GM21723 (cell line): ENCODE results near the gene CERS6.

Source experiments
- ATAC-seq: cut with Tn5 transposase; IDR thresholded peaks from one replicate; pipeline ENCODE4 v1.9.1; 2021; ENCODE audit warnings: mild to moderate bottlenecking, moderate library complexity; ENCODE audit not compliant: unreplicated experiment

CERS6 gene

DNA sequence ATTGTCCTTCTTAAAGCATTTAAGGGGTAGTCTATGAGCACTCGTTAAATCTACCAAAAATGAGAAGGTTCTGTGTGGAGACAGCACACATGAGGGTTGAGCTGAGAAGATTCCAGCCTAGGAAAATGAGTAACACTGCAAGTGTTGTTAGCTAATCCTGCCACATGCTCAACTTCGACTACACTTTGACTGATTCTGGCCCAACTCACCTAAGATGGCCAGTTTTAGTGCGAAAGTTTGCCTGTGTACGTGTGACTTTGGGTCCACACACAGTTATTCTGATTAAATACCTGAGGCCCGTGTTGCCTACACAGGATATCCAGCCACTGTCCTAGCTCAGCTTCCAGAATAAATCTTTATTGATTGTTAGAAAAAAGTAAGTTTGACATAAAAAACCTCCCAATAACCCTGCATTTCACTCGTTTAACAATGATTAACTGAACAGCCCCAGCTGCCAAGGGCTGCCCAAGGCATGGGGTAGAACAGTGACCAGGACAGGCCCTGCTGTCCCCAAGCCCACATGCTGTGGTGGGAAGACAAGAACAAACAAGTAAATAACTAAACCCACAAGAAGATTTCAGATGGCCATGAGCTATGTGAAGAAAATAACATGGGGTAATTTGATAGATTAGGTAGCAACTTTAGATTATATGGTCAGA, 14.7 kb upstream of the CERS6 start:
- ATAC-seq: no peak

DNA sequence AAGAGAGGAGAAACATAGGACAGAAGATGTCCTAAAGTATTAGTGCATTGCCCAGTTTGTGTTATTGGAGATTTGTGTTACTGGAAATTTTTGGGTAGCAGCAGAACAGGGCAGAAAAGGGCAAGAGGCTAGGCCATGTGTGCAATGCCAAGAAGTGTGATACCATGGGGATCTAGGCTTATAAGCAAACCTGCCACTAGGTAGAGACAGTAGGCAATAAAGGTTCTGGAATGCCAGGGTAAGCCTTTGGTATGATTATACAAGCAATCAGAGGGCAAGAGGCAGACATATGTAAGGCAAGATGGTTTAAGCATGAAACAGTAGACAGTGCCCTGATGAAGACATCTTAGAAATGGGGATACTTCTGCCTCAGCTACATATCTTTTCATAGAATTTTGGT, 12.3 kb upstream of the CERS6 start:
- no peak for ATAC-seq

DNA sequence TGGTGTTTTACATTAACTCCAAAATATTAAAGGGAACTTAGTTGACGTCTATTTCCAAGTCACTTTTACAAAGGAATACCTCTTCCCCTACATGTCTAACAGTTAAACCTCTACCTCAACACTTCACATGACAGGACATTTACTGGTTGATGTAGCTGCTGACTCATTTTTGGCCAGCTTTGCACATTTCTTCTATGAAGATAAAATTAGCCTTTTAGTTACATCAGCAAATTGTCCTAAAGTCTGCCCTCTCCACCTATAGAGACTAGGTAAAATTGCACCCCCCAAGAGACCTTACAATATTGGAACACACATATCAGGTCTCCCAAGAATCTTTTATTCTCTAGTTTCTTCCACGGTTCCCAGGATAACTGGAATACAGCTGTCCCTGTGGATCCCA, 10.1 kb upstream of the CERS6 start:
- no peak for ATAC-seq

DNA sequence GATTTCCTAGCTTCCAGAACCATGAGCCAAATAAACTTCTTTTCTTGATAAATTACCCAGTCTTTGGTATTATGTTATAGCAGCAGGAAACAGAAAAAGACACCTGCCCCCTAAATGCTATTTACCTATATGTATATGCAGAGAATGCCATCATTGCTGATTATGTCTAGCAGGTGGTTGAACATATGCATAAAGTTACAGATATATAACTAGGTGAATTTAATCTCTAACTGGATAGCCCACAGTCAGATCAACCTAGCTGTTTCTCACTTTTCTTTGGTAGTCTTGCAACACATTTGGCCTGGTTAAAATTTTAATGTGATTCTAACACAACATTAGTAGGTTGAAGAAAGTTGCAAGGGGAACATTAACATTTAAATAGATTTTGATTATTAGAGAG, 7.1 kb upstream of the CERS6 start:
- no peak for ATAC-seq

DNA sequence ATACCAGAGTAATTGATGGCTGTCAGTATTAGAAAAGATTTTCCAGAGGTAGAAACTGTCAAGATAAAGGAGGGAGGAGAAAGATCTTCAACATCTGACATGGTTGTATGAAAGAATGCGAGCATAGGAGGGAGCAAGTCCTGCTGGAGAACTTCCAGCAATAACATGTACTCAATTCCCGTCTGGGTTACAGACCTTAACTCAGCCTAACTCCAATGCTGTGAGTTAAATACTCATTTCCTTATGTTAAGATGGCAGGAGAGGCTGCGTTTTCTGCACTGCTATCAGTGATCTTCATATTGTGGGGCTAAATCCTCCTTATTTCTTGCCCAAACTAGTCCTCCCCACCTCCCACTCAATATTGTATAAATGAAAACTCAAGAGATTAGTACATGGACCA, 6.7 kb upstream of the CERS6 start:
- no peak for ATAC-seq

DNA sequence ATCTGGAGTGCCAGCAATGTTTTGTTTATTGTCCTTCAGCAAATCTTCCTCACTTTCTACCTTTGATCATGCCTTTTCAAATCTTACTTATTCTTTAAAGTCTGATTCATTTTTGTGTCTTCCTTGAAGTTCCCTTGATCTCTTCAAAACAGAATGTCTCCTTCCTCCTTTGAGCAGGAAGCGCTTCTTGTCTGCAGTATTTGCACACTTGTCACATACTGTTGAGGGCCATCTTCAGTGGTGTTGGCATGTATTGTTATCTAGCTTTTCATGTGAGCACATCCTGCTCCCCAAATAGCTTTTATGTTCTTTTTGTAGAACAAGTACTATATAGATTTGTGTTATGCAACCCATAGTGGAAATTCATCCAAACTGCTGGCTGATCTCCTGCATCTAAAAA, 5.9 kb upstream of the CERS6 start:
- ATAC-seq: no peak

DNA sequence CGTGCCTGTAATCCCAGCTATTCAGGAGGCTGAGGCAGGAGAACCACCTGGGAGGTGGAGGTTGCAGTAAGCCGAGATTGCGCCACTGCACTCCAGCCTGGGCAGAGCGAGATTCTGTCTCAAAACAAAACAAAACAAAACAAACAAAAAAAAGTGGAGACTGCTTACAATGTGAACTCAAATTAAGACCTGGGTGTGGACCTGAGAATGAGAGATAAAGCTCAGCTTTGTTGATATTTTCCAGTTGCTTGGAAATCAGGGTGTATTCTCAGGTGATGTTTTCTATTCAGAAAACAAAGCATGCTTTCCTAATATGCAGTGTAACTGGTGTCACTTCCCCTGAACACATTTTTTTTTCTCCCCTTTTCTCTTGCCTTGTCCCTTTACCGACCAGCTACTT, 5.3 kb upstream of the CERS6 start:
- no peak for ATAC-seq

DNA sequence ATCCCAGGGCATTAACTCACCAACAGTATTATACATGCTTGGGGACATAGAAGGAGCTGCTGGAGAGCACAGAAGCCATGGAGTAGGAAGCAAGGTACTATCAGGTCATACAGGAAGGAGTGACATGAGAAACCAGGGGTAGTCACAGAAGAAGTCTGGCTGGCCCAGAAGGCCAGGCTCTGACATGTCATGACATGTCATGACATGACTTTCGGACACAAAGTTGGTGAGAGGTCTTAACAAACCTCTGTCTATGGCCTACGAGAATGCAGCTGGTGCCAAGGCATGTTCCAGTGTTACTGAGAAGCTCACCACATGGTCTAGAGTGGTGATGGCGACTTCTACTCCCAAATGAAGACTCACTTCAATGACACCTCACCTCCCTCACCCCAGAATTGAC, 3.3 kb upstream of the CERS6 start:
- no peak for ATAC-seq

DNA sequence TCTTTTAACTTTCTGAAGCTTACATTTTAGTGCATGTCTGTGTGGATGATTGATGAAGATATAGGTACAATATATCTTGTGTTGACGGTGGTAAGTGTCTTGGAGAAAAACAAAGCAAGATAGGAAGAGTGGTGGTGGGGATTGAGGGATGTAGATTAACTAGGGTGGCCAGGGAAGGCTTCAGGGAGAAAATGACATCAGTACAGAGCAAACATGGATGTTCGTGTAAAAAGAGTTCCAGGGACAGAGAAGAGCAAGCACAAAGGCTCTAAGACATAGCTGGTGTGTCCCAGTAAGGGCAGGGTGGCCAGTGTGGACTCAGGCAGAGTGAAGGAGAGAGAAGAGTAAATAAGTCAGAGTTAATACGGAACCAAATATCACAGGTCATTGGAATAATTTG, 2.7 kb upstream of the CERS6 start:
- no peak for ATAC-seq

DNA sequence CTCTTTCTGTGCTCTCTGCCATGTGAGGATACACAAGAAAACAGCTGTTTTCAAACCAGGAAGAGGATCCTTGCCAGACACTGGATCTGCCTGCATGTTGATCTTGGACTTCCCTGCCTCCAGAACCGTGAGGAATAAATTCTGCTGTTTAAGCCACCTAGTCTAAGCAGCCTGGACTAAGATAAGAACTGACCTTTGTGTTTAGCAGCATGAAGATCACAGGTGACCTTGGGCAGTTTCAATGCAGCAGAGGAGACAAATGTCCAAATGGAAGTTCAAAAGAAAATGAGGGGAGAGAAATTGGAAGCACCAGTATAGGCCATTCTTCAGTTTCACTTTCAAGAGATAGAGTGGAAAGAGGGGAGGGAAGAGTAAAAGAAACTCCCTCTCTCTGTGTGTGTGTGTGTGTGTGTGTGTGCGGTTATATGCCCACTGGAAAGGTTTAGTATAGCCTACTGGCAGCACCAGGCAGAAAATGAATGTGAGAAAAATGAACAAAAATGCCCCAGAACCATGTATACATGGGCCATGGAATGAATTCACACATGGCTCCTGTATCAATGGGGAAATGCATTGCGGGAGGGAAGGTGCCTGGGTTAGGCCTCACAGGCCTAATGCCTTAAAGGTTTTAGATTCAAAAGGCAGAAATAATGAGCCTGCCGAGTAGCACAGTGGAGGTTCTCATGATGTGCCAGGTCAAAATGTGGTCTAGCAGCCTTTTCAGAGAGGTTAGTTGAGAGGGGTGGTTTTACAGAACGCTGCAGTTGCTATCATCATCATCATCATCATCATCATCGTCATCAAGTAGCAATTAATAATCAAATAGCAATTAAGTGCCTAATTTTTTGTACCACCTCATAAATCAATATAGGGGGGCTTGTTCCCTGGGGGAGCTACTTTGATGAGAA, 1.1 kb upstream of the CERS6 start:
- ATAC-seq: no peak

DNA sequence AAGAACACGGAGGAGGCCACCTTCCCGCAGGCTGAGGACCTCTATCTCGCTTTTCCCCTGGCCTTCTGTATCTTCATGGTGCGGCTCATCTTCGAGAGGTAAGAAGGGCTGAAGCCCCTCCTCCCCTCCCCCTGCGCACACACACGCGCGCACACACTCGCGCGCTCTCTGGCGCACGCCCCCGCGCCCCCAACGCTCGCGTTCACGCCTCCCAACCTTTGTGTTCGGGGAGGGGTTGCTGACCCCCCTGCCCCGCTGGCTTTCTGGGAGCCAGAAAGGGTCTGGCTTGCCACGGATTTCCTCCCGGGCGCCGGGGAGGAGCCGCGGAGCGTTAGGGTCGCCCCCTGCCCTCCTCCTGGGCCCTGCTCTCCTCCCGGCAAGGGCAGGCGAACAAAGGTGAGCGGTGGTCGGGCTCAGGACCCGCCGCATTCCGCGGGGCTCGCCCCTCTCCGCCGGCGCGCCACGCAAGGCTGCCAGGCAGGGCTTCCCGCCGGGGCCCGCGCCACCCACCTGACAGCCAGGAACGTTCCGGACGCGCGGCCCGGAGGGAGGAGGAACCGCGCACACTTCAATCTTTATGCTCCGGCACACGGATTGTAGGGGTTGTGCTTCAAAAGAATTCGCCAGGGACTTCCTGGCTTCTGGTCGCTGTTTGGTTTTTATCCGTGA, 583 bp downstream of the CERS6 start:
- ATAC-seq: peak; percentile 34

DNA sequence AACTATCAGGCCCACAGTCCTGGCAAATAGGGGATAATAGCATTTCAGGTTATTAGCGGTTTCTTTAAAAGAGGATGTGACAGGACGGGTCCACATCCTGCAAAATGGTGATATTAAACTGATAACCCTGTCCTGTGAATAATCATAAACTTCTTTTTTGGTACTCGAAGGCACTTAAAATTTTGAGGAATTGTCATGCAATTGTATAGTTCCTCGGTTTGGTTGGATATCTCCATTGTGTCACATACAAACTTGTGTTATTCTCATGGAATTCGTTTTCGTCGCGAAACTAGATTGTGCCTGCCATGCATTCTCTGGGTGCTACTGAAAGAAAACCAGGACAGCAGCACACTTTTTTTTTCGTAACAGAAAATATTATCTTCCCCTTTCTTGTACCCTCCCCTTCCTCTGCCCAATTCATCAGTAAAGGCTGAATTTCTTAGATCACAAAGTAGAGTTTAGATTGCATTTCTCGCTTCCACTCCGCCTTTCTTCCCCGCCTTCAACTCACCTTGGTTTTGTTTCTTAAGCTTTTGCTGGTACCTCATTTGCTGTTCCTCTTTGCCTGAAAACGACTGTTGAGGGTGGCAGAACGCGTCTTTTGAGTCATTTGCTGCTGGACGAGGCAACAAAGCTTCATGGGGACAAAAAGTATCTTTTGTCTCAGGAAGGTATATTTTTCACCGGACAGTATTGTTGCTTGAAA, 1.3 kb downstream of the CERS6 start:
- ATAC-seq: peak; percentile 2

DNA sequence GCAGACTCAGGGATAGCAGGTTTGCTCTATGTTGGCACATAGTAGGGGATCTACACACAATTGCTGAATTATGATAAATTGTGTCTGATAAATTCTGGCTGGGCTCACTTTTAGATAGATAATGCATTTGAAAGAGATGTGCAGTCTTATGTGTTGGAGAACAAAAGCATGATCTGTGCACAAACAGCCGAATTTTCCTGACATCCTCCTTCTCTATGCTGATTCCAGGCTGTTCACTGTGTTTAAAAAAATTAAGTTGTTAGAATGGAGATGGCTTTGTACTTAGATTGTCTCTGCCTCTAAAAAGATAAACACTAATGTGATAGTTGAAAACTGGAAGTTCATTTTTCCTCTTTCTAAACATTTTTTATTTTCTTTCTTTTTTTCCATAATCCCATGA, 2.1 kb downstream of the CERS6 start:
- ATAC-seq: no peak

DNA sequence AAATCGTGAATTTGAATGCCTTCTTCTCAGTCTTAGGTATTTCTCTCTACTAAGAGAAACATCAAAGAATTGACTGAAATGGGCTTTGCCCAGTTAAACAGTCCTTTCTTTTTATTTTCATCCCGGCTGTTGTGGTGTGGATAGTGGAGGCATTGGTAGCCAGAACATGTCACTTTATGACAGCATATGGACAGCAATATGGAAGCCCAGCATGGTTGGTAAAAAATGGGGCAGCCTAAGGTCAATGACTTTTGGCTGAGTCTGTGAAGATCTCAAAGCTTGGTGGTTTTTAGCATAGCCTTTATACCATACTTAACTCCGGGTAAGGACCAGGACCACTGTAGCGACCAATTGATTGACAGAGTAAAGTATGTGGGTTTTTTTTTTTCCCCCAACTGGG, 3.2 kb downstream of the CERS6 start:
- no peak for ATAC-seq

DNA sequence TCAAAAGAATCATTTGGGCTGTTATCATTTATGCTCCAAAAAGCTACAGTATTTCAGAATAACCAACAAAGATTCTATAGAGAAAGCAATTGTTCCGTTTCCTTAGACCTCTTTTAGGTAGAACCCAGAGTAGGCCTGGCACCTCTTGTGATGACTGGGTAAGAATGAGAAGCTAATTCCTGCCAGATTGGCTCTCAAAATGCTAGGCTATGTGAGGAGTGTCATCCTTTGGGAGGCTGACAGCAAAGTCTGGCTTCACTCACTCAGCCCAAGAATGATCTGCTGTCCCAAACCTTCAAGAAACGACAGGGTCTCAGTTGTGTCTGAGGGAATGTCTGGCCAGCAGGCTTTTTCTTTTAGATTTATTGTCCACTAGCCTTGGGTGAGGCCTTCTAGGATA, 4.5 kb downstream of the CERS6 start:
- ATAC-seq: no peak

DNA sequence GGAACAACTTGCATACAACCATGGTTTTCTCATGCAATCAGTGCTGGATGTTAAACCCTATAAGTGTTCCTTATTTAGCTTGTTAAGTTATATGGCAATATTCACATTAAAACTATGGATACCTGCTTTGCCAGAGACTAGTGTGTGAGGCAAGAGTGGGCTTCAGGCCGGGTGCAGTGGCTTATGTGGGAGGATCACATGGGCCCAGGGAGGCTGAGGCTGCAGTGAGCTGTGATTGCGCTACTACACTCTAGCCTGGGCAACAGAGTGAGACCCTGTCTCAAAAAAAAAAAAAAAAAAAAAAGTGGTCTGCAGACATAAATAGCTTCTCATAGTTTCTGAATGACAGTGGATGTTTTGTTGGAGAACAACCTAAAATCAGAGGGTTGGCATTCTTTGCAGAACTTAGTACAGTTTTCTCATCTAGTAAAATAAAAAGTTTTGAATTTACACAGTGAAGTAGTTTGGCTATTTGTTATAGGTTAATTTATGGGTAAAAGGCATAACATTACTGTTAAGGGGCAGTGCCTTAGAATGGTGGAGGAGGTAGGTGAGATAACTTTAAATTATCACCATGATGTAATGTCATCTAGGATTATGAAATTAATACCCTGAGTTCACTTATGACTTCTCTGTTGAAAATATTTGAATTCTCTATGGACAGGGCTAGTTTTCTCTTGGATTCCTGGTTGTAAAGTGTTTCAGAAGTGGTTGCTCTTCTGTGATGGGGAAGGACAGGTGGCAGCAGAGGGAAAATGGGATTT, 5.3 kb downstream of the CERS6 start:
- ATAC-seq: no peak

DNA sequence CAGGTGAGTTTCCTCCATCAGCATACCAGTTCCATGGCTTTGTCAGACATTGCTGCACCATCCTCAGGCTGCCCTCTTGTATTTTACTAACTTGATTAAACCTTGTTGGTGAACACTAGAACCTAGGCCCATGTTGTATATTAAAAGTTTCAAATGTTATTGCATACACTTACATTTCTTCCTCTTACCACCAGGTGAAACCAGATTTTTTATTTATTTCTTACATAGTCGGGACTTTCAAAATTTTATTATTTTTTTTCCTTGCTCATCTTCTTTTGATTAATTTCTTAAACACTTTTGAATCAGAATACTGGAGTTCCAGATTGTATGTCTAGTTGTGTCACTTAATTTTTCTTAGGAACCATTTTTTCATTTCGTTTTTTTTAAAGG, 5.9 kb downstream of the CERS6 start:
- no peak for ATAC-seq

DNA sequence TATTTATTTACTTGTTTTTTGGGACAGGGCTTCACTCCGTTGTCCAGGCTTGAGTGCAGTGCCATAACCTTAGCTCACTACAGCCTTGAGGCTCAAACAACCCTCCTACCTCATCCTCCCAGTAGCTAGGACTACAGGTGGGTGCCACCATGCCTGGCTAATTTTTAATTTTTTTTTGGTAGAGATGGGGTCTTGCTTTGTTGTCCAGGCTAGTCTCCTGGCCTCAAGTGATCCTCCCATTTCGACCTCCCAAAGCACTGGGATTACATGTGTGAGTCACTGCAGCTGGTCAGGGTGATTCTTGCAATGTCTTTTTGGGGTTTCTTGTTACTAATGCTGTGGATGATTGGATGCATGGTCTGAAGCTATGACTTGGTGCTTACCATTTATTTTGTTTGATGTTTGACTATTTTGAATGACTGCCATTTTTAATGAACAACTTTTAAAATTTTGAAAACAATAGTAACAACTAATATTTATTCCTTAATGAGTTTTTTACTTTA, 6.5 kb downstream of the CERS6 start:
- no peak for ATAC-seq

DNA sequence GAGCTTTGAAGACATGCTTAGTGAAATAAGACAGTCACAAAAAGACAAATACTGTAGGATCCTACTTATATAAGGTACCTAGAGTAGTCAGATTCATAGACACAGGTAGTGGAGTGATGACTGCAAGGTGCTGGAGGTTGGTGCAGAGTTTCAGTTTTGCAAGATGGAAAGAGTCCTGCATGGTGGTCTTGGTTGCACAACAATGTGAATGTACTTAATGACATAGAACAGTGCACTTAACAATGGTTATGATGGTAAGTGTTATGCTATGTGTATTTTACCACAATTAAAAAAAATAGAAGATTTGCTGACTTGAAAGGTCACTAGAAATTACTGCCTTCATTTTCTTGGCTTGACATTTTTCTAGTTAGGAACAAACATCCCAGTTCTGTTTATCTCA, 9.5 kb downstream of the CERS6 start:
- no peak for ATAC-seq

DNA sequence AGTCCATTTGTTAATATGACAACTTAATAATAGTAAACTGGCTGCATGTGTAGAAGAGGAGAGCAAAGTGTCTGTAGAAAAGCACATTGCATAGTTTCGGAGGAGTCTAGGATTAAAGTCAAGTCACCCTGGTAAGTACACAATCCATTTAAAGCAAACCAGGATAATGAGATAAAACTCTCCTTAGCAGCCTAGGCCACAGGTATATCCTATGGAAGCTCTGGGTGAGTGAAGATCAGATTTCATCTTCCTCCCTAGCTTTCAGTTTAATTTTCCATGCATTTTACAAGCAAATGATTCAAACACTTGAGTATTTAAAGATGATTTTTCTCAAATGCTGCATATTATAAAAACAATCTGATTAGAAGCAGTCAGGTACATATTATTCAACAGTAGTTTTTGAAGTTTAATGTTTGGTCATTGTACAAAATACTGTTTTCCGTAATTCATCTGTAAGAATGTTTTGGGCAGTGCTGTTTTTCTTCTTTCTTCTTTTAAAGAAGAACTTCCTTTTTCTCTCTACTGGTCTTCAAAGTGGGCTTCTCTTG, 10.2 kb downstream of the CERS6 start:
- no peak for ATAC-seq
